ENCODE data around the gene FAR2.

- TF ChIP-seq CTCF (IDR thresholded peaks at IDR 0.05; ENCODE audit: low read depth, low read length) (no peak), EZH2phosphoT487 (IDR thresholded peaks at IDR 0.05; ENCODE audit: low read depth) (no peak)
These were observed 184.1 kb downstream of the FAR2 start for GRCh38 chr12:29333178-29333577.

Data from OCI-LY3 (cell line).